IPS-18a (cell line): ENCODE results near the gene CEP68.
"Not testable (repeated sequence)": the region's sequence is repeated elsewhere in the genome, so short reads cannot be mapped to it uniquely, and the experiment has no call there.

ENCODE experiments used
- H3K27ac ChIP-seq: one replicate; pipeline ENCODE4 v1.5.1; 2013; ENCODE audit warnings: low read length
- H3K27me3 ChIP-seq: one replicate; pipeline ENCODE4 v1.6.1; 2013; ENCODE audit warnings: mild to moderate bottlenecking, low read length; ENCODE audit not compliant: control insufficient read depth, insufficient read depth
- H3K36me3 ChIP-seq: one replicate; pipeline ENCODE4 v1.6.1; 2013; ENCODE audit warnings: low read depth, low read length; ENCODE audit not compliant: control insufficient read depth
- H3K4me1 ChIP-seq: one replicate; pipeline ENCODE4 v1.6.1; 2013; ENCODE audit warnings: low read depth, low read length; ENCODE audit not compliant: control insufficient read depth
- H3K4me3 ChIP-seq: one replicate; pipeline ENCODE4 v1.5.1; 2013; ENCODE audit warnings: low read length
- H3K9ac ChIP-seq: one replicate; pipeline ENCODE4 v1.6.1; 2013; ENCODE audit warnings: mild to moderate bottlenecking, low read length, moderate library complexity
- H3K9me3 ChIP-seq: one replicate; pipeline ENCODE4 v1.6.1; 2013; ENCODE audit warnings: low read depth, low read length; ENCODE audit not compliant: control insufficient read depth

Gene CEP68

GRCh38 chr2:65033178-65033577 is 23.0 kb upstream of the CEP68 start:
- no peak overlapping the region for H3K27ac ChIP-seq
- H3K4me1 ChIP-seq, result peaks cover 21% of the 10 kb centered on the region
- H3K27me3 ChIP-seq, result no peaks in the 10 kb centered on the region
- no peaks in the 10 kb centered on the region for H3K36me3 ChIP-seq
- H3K4me3 ChIP-seq, result no peak overlapping the region
- no peaks in the 10 kb centered on the region for H3K9me3 ChIP-seq
- no peak overlapping the region for H3K9ac ChIP-seq

DNA sequence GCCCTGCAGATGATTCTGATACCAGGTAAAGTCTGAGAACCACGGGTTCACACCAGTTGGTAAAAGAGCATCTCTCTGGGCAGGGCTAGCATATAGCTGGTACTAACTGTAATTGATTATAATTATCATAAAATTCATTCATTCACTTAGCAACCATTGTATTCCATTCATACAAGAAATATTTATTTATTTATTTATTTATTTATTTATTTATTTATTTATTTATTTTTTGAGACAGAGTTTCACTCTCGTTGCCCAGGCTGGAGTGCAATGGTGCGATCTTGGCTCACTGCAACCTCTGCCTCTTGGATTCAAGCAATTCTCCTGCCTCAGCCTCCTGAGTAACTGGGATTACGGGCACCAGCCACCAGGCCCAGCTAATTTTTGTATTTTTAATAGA is 22.5 kb upstream of the CEP68 start:
- H3K27me3 ChIP-seq, H3K36me3 ChIP-seq, H3K9ac ChIP-seq, H3K4me3 ChIP-seq, H3K9me3 ChIP-seq, H3K27ac ChIP-seq: not testable (repeated sequence)
- H3K4me1 ChIP-seq, result peaks cover 21% of the 10 kb centered on the region

DNA sequence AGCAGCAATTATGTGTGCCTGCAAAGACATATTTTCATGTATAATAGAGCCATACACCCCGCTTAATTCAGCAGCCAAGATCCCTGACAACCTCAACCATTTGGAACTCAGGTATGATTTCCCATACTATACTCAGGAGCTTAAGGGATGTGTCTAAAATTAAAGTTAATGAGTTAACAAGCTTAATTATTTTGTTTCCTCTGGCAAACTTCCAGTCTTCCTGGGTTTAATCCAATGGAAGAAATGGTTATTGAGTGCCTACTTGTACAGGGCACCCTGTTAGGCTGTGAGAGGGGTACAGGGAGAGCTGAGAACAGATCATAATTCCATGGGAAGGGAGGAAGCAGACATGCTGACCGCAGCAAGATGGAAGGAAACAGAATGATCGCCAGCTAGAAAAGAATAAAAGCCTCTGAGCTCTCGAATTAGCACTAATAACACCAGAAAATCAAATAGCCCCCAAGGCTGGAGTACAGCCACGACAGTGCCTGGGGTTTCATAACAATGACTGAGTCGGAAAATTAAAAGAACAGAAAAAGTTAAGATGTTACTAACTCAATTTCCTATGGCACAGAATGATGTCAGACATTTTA is 20.8 kb upstream of the CEP68 start:
- H3K4me1 ChIP-seq, result peaks cover 21% of the 10 kb centered on the region
- H3K9me3 ChIP-seq, result no peaks in the 10 kb centered on the region
- H3K36me3 ChIP-seq, result no peaks in the 10 kb centered on the region
- H3K27ac ChIP-seq, result no peak overlapping the region
- no peak overlapping the region for H3K4me3 ChIP-seq
- no peak overlapping the region for H3K9ac ChIP-seq
- no peaks in the 10 kb centered on the region for H3K27me3 ChIP-seq

- Histone ChIP-seq H3K36me3 (no peaks in the 10 kb centered on the region), H3K4me1 (peaks cover 4% of the 10 kb centered on the region), H3K27me3 (no peaks in the 10 kb centered on the region), H3K9me3 (no peaks in the 10 kb centered on the region), H3K9ac (no peak overlapping the region), H3K27ac (no peak overlapping the region), H3K4me3 (no peak overlapping the region)
Observed at GRCh38 chr2:65037178-65037577, 19.0 kb upstream of the CEP68 start.

- Histone ChIP-seq H3K27ac (no peak overlapping the region), H3K4me3 (no peak overlapping the region), H3K9me3 (no peaks in the 10 kb centered on the region), H3K36me3 (no peaks in the 10 kb centered on the region), H3K9ac (no peak overlapping the region), H3K27me3 (no peaks in the 10 kb centered on the region), H3K4me1 (no peaks in the 10 kb centered on the region)
Observed at GRCh38 chr2:65039640-65040039, 16.6 kb upstream of the CEP68 start.

- Histone ChIP-seq H3K4me1 (peaks cover 5% of the 10 kb centered on the region), H3K9me3 (no peaks in the 10 kb centered on the region), H3K9ac (no peak overlapping the region), H3K27ac (no peak overlapping the region), H3K36me3 (no peaks in the 10 kb centered on the region), H3K4me3 (no peak overlapping the region), H3K27me3 (no peaks in the 10 kb centered on the region)
Observed at GRCh38 chr2:65040400-65041261, 15.6 kb upstream of the CEP68 start.

GRCh38 chr2:65043001-65043400 is 13.2 kb upstream of the CEP68 start:
- peaks cover 9% of the 10 kb centered on the region for H3K4me1 ChIP-seq
- peaks cover 3% of the 10 kb centered on the region for H3K36me3 ChIP-seq
- H3K9me3 ChIP-seq, result no peaks in the 10 kb centered on the region
- H3K4me3 ChIP-seq, result no peak overlapping the region
- H3K9ac ChIP-seq, result no peak overlapping the region
- no peak overlapping the region for H3K27ac ChIP-seq
- H3K27me3 ChIP-seq, result no peaks in the 10 kb centered on the region

GRCh38 chr2:65044097-65044735 is 12.0 kb upstream of the CEP68 start:
- Histone ChIP-seq H3K27ac (no peak overlapping the region), H3K27me3 (no peaks in the 10 kb centered on the region), H3K4me1 (peaks cover 12% of the 10 kb centered on the region), H3K9ac (no peak overlapping the region), H3K4me3 (no peak overlapping the region), H3K36me3 (peaks cover 3% of the 10 kb centered on the region), H3K9me3 (peaks cover 3% of the 10 kb centered on the region)

DNA sequence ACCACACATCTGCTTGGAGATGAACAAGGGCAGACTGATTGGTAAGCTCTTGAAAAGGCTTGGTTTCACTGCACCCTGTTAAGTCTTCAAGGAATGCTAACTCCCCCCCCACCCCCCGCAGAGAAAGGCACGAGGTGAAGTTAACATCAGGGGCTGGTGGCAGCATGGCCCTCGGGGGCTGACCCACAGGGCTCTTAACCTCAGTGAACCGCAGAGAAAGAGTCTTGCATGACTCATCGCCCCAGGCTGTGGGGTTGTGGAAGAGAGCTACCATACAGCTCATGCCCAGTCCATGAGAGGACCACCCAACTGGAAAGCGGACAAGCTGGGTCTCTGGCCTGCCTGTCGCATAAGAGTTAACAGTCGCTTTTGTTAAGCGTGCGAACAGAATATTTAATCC is 10.6 kb upstream of the CEP68 start:
- Histone ChIP-seq H3K4me3 (no peak overlapping the region), H3K36me3 (peaks cover 3% of the 10 kb centered on the region), H3K27me3 (no peaks in the 10 kb centered on the region), H3K9me3 (peaks cover 3% of the 10 kb centered on the region), H3K4me1 (peaks cover 17% of the 10 kb centered on the region), H3K27ac (no peak overlapping the region), H3K9ac (no peak overlapping the region)

DNA sequence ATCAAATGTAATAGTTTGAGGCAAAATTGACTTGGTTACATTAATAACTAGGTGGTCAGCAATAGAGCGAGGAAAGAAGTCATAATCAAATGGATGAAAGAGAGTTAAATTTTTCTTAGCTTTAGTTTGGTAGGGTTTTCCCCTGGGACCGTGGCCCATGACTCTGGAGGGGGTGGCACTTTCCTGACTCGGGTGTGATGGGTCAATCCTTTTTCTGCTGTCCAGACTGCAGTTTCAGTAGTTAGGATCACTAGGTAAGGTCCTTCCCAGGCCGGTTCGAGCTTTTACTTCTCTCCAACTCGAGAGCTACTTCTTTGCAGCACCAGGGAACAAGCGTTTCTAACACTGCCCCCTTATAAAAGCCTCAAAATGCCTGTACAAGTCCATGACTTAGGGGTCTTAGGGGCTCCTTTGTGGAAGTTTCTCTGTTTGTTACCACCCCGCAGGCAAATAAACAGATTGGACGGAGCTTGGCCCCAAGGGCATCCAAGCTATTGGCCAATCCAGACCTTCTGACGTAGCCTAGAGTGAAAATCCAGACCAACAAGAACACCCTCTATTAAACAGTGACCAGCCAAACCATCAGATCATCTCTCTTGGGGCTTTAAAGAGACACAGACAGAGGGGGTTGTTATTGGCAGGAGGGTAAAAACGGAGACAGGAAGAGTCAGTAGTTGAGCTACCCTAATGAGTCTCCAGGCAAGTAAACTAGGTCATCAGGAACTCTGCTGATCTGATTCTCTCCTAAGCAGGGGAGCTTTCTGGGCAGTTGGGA is 9.4 kb upstream of the CEP68 start:
- no peaks in the 10 kb centered on the region for H3K27me3 ChIP-seq
- no peak overlapping the region for H3K27ac ChIP-seq
- no peak overlapping the region for H3K4me3 ChIP-seq
- H3K9ac ChIP-seq, result no peak overlapping the region
- H3K9me3 ChIP-seq, result peaks cover 3% of the 10 kb centered on the region
- peaks cover 3% of the 10 kb centered on the region for H3K36me3 ChIP-seq
- peaks cover 17% of the 10 kb centered on the region for H3K4me1 ChIP-seq

DNA sequence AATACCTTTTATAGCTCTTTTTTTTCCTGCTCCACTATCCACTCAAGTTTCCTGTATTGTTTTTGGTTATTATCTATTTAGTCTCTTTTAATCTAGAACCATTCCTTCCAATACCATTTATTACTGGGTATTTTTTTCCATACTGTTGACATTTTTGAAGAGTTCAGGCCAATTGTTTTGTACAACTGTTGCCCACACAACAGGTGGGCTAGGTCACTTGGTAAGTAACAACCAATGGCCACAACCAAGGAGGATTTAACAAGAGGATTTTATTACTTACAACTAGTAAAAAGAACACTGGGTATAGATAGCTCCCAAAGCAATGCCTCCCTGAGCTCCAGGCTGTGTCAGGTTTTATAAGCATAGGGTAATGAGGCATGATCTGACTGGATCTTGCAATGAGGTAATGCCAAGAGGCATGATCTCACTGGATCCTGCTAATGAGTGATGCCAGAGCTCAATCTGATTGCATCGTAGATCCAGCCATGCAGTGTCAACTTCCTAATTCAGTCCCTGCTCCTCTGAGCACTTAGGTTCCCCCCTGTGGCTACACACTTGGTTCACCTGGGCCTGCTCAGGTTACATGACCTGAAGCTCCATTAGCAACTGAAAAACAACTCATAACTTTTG is 7.1 kb upstream of the CEP68 start:
- peaks cover 17% of the 10 kb centered on the region for H3K4me1 ChIP-seq
- H3K27ac ChIP-seq, result no peak overlapping the region
- H3K27me3 ChIP-seq, result no peaks in the 10 kb centered on the region
- no peak overlapping the region for H3K9ac ChIP-seq
- peak overlapping the region; percentile 12 for H3K4me3 ChIP-seq
- H3K36me3 ChIP-seq, result peaks cover 3% of the 10 kb centered on the region
- H3K9me3 ChIP-seq, result peaks cover 3% of the 10 kb centered on the region
